ENCODE data around the gene VKORC1L1.
"Not testable (repeated sequence)": the region's sequence is repeated elsewhere in the genome, so short reads cannot be mapped to it uniquely, and the experiment has no call there.

The VKORC1L1 gene

DNA sequence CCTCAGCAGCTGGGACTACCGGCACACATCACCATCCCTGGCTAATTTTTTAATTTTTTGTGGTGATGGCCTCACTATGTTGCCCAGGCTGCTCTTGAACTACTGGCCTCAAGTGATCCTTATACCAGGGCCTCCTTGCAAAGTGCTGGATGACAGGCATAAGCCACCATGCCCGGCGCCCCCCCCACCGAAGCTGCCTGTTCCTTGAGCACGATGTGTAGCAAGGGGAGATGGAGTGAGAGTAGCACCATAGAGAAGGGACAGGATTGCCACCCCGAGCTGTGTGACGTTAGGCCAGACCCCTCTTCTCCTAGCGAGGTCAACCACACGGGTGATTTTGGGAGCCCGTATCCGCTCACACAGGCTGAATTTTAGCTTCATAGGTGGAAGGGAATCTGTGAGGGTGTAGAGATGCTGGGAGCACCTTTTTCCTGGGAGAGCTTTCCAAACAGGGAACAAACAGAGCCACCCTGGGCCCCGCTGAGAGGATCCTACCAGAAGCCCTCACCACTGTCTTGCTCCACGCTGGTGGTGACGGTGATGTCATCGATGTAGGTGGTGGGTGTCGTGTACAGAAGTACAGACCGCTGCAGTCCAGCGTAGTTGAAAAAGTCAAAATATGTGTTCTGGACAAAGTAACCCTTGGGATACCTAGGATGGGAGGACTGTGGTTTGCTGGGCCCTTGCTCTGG, 106.2 kb downstream of the VKORC1L1 start:
- no peak for DNase-seq (ENCODE audit: low spot score)

DNA sequence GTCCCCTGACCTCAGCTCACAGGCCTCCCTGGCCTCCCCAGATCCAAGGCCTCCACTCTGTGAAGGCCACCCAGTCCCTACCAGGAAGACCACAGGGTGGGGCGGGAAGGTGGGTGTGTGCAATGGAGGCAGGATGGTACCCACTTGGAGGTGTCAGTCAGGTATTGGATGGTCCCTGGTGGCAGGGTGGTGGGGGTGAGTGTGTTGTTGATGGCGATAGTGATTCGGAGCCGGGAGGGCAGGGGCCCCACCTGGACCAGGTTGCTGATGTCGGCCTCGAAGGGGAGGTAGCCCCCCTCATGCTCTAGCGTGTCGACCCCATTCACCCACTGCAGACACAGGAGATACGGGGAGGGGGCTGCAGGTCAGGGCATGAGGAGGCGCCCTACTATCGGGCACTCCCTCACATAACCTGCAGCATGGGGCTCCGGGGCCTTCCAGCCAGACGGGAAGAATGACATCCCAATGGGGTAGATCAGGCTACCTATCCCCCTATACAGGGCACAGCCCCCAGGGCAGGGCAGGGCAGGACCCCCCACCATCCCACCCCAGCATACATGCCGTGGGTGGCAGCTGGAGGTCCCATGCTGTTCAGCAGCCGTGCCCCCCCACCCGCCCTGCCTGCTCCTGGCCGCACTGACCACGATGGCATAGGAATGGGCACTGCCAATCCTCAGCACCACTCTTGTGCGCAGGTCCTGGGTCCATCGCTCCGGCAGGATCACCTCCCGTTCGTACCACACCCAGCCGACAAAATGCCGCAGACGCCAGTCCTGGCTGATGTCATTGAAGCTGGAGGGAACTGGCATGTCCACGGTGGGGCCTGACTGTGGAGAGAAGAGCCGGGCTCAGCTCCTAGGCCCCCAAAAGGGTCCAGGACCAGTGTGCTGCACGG, 107.0 kb downstream of the VKORC1L1 start:
- no peak for DNase-seq (ENCODE audit: low spot score)

GRCh38 chr7:65980478-65981250, 107.8 kb downstream of the VKORC1L1 start:
- peak; percentile 9 for DNase-seq (ENCODE audit: low spot score)

- peak; percentile 86 for DNase-seq (ENCODE audit: low spot score)
Observed at GRCh38 chr7:65981965-65982792, 109.3 kb downstream of the VKORC1L1 start, which contains the start of gene GUSB. Gene GUSB, minus strand, starts transcription at chr7:65982213. Its CDS starts 30 bp downstream, at chr7:65982183.

DNA sequence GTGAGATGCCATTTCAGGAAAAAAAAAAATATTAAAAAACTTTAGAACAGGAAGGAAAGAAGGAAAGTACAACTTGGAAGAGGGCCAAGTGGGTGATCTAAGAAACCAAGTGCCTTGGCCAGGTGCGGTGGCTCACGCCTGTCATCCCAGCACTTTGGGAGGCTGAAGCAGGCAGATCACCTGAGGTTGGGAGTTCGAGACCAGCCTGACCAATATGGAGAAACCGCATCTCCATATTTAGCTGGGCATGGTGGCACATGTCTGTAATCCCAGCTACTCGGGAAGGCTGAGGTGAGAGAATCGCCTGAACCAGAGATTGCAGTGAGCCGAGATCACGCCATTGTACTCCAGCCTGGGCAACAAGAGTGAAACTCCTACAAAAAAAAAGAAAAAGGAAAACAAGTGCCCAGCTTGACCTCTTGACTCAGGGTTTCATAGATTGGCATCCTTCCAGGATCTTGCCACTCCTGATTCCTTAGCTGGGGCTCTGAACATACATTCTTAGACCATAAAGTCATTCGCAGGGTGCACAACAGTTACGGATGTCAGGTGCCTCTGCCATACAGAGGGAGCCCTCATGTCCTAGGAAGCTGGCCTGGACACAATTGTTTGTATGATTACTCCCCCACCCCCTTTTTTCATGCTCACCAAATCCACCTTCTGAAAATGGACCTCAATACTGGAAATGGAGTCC, 111.2 kb downstream of the VKORC1L1 start:
- DNase-seq (ENCODE audit: low spot score): no peak

DNA sequence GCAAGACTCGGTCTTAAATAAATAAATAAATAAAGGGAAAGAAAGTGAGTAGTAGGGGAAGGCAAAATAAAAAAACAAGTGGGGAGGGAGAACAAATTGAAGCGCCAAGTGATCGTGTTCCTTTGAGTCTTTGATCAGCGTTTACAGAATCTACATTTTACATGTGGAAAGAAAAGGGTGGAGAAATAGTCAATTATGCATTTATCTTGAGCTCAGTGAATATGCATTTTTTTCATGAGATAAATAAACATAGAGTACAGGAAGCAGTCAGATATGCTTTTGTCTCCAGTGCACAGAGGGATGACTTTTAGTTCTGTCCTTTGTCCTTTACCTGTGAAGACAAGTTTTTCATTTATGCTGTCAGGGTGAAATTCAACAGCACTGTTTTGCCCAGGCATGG, 115.2 kb downstream of the VKORC1L1 start:
- DNase-seq (ENCODE audit: low spot score): peak; percentile 19

DNA sequence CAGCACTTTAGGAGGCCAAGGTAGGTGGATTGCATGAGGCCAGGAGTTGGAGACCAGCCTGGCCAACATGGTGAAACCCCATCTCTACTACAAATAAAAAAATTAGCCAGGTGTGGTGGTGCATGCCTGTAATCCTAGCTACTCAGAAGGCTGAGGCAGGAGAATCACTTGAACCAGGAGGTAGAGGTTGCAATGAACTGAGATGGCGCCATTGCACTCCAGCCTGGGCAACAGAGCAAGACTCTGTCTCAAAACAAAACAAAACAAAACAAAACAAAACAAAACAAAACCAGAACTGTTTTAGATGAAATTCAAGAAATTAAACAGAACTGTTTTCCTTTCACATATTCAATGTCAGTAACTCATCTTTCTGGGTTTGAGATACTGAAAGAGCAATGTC, 115.6 kb downstream of the VKORC1L1 start:
- DNase-seq (ENCODE audit: low spot score): not testable (repeated sequence)

DNA sequence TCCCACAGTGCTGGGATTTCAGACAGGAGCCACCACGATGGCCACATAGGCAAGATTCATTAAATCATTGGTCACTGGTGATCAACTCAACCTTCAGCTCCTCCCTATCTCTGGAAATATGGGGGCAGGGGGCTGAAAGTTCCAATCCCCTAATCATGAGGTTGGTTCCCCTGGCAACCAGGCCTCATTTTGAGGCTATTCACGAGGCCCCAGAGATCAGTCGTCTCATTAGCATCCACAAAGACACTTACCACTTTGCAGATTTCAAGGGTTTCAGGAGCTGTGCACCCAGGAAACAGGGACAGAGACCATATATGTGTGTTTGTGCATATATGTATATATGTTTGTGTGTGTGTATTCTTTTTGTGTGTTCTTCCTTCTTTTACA, 116.8 kb downstream of the VKORC1L1 start:
- DNase-seq (ENCODE audit: low spot score): no peak

- not testable (repeated sequence) for DNase-seq (ENCODE audit: low spot score)
Observed at GRCh38 chr7:65991829-65992228, 119.0 kb downstream of the VKORC1L1 start.

DNA sequence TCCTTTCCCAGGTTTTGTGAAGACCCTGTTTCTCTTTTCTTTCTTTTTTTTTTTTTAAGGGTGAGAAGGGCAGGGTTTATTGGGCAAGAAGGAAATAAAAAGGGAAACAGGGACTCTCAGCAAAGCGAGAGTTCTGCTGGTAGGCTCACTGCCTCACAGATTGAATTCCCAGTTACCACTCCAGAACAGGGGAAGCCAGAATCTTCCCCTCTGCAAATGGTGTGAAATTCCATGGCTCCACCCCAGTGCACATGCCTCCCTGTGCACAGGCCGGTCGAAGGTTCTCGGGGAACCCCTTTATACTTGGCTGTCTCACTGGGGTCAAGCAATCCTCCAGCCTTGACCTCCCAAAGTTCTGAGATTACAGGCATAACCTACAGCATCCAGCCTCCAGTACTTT, 119.7 kb downstream of the VKORC1L1 start:
- no peak for DNase-seq (ENCODE audit: low spot score)

DNA sequence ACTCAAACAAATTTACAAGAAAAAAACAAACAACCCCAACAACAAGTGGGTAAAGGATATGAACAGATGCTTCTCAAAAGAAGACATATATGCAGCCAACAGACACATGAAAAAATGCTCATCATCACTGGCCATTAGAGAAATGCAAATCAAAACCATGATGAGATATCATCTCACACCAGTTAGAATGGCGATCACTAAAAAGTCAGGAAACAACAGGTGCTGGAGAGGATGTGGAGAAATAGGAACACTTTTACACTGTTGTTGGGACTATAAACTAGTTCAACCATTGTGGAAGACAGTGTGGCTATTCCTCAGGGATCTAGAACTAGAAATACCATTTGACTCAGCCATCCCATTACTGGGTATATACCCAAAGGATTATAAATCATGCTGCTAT, 122.1 kb downstream of the VKORC1L1 start:
- not testable (repeated sequence) for DNase-seq (ENCODE audit: low spot score)

- DNase-seq (ENCODE audit: low spot score): not testable (repeated sequence)
Observed at GRCh38 chr7:66000823-66001417, 128.0 kb downstream of the VKORC1L1 start.

DNA sequence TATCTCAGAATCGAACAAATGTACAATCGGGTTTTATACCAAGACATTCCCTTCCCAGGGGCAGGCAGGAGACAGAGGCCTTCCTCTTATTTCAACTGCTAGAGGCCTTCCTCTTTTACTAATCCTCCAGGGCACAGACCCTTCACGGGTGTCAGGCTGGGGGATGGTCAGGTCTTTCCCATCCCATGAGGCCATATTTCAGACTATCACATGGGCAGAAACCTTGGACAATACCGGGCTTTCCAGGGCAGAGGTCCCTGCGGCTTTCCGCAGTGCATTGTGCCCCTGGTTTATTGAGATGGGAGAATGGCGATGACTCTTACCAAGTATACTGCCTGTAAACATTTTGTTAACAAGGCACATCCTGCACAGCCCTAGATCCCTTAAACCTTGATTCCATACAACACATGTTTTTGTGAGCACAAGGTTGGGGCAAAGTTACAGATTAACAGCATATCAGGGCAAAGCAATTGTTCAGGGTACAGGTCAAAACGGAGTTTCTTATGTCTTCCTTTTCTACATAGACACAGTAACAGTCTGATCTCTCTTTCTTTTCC, 132.3 kb downstream of the VKORC1L1 start:
- DNase-seq (ENCODE audit: low spot score): not testable (repeated sequence)

GRCh38 chr7:66007232-66007631, 134.4 kb downstream of the VKORC1L1 start:
- DNase-seq (ENCODE audit: low spot score): no peak
